GM10248 (cell line): Measurements from ENCODE around the gene ESRRG.

Experiments used
- CTCF ChIA-PET: fragments of 300-600 bp; sonication (Branson Sonifier 250); formaldehyde crosslinking; extraction: SDS; loops from one replicate; lab custom pipeline; 2021; ENCODE audit warnings: antibody characterized with exemption; lab: Yijun Ruan, JAX
- POLR2A ChIA-PET: fragments of 350-650 bp; sonication (Branson Sonifier 250); formaldehyde crosslinking; extraction: SDS; loops from one replicate; lab custom pipeline; 2020; ENCODE audit warnings: antibody characterized with exemption; lab: Yijun Ruan, JAX
- DNase-seq: peaks from one replicate; pipeline ENCODE4 v3.0.0; 2012; ENCODE audit errors: extremely low spot score
- TF ChIP-seq, protein P1 (sequence below): IDR thresholded peaks from 2 replicates; pipeline ENCODE4 v1.5.1; 2012; ENCODE audit warnings: mild to moderate bottlenecking, low read depth; ENCODE audit errors: extremely low read depth, missing control alignments, control extremely low read depth

The ESRRG gene

DNA sequence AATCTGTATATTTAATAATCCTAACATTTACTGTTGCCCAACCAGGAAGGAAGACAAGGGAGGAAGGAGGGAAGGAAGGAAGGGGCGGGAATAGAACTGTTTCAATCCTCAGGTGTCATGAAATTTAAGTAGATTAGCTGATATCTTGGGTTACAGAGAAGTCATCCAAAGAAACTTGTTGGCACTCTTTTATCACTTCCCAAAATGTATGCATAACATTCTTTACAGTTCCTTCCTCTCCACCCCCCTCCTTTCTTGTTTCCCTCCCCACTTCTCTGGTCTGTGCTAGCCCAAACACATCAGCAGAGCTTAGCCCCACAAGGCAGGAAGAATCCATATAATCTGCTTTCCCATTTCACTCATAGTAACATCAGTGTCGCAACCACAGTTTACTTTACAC lies 110.9 kb downstream of the ESRRG start:
- CTCF ChIA-PET, result no interaction called here
- no peak for DNase-seq
- TF ChIP-seq, protein P1, sequence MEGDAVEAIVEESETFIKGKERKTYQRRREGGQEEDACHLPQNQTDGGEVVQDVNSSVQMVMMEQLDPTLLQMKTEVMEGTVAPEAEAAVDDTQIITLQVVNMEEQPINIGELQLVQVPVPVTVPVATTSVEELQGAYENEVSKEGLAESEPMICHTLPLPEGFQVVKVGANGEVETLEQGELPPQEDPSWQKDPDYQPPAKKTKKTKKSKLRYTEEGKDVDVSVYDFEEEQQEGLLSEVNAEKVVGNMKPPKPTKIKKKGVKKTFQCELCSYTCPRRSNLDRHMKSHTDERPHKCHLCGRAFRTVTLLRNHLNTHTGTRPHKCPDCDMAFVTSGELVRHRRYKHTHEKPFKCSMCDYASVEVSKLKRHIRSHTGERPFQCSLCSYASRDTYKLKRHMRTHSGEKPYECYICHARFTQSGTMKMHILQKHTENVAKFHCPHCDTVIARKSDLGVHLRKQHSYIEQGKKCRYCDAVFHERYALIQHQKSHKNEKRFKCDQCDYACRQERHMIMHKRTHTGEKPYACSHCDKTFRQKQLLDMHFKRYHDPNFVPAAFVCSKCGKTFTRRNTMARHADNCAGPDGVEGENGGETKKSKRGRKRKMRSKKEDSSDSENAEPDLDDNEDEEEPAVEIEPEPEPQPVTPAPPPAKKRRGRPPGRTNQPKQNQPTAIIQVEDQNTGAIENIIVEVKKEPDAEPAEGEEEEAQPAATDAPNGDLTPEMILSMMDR, result no peak
- POLR2A ChIA-PET, result no interaction called here

- CTCF ChIA-PET, result no interaction called here
- POLR2A ChIA-PET, result no interaction called here
- DNase-seq, result no peak
- TF ChIP-seq, protein P1, result no peak
These were observed 116.0 kb downstream of the ESRRG start for GRCh38 chr1:216607067-216607697.

DNA sequence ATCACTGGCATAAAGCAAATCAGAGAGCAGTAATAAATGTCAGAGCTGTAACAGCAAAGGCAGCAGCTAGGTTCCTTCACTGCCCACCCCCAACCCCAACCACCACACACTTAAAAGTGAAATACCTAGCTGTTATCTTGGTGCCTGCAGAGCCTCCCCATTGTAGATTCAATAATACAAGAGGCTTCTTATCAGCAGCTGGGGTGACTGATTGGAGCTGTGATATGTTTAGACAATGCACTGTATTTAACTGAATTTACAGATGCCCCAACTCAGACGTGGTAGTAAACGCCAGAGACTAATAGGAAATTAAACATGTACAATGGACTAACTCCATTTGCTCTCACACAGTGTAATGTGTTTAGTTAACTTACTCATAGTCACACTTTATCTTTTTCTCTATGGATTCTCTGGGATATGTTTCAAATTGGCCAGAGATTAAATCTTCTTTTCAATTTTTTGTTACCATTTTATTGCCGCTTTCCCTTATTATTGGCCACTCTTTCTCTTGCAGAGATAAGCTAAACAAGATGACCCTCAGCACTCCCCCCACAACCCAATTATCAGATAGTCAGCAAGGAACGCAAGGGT lies 117.1 kb downstream of the ESRRG start:
- TF ChIP-seq, protein P1, result no peak
- no peak for DNase-seq
- ChIA-PET CTCF (interaction anchor here (0.8 kb wide), 1 partner anchor 10 kb away, joined by 3 read pairs; no protein-coding TSS in a partner anchor), POLR2A (no interaction called here)

DNA sequence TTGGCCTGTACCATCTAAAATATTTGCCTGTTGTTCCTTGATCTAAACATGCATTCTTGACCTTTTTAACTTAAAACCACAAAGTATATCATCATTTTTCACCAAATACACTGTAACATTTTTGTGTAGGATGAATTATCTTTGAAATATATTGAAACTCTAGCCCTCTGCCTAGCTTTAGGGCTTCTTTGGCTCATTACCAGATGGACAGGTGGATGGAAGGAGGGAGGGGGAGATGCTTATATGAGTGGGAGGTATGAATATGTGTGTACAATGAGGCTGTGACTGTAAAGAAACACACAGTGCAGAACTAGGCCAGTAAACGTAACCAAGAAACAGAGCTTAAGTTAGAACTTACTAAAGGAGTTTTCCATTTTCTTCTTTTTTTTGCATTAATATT lies 118.5 kb downstream of the ESRRG start:
- TF ChIP-seq, protein P1, result no peak
- DNase-seq, result no peak
- CTCF ChIA-PET, result interaction anchor here (1.6 kb wide), 1 partner anchor 20 kb away, joined by 4 read pairs; no protein-coding TSS in a partner anchor
- POLR2A ChIA-PET, result no interaction called here

- DNase-seq, result peak; percentile 42
- TF ChIP-seq, protein P1, result no peak
- POLR2A ChIA-PET, result no interaction called here
These were observed 122.3 kb downstream of the ESRRG start for GRCh38 chr1:216600730-216601609.

GRCh38 chr1:216599851-216600250 lies 123.4 kb downstream of the ESRRG start:
- ChIA-PET POLR2A (no interaction called here), CTCF (no interaction called here)
- TF ChIP-seq, protein P1, result no peak
- no peak for DNase-seq

More at GRCh38 chr1:216600730-216601609, 122.3 kb downstream of the ESRRG start:
- CTCF ChIA-PET, result interaction anchor here (1.6 kb wide), 1 partner anchor 10 kb away, joined by 3 read pairs; no protein-coding TSS in a partner anchor
